ENCODE results near the gene HDGFL3.

DNA sequence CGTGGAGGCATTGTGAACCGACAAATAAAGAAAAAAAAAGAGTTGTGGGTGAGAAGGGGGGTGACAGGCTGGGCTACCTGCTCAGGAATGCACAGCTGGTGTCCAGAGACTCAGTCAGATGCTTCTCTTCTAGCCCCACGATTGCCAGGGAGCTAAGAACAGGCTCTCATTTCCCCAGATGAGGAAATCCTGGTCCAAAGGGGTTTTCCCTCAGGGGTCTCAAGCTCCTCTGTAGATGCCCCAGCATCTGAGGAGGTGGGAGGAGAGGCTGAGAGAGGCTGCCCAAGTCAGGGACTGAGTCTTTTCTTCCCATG is 41.4 kb upstream of the HDGFL3 start:
- TF ChIP-seq CTCF (conservative IDR thresholded peaks at IDR 0.05; ENCODE audit: low read depth in 2 of 2) (no peak), EZH2phosphoT487 (IDR thresholded peaks at IDR 0.05; ENCODE audit: unreplicated experiment) (no peak), REST (IDR thresholded peaks at IDR 0.05; ENCODE audit: unreplicated experiment) (no peak), ZNF331 (CRISPR knock-in tag; IDR thresholded peaks at IDR 0.05; ENCODE audit: low read depth) (no peak), EZH2 (IDR thresholded peaks at IDR 0.05; ENCODE audit: low read depth, unreplicated experiment) (no peak), POLR2AphosphoS5 (IDR thresholded peaks at IDR 0.05; ENCODE audit: low read depth) (no peak), STAT1 (IDR thresholded peaks at IDR 0.05; ENCODE audit: unreplicated experiment) (no peak), CREB1 (CRISPR knock-in tag; IDR thresholded peaks at IDR 0.05; ENCODE audit: low read depth) (no peak)
